ENCODE results near the gene LPCAT4. TPM values are rescaled to one million over a fixed set of nuclear protein-coding genes. Genes with fewer than 3 reads are reported as not detected.

LPCAT4 gene
- total RNA-seq, 1 experiment from 2014 or later, result 46.8 TPM

DNA sequence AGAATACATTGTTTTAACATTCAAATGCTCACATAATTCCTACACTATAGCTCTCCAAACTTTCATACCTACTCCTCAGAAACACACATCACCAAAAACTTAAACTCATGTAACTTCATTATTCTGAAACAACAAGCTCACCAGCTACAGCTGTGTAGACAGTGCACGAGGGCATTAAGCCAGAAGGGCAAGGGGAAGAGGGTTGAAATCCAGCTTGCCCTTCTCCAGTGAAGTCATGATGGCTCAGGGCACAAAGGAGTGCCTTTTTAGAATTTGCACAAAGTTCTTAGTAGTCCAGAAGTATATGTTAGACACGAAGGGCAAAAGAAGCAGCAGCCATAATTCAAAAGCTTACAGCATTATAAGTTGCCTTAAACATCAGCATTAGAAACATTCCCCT is 38.0 kb downstream of the LPCAT4 start:
- CTCF ChIA-PET, result no interaction called here

DNA sequence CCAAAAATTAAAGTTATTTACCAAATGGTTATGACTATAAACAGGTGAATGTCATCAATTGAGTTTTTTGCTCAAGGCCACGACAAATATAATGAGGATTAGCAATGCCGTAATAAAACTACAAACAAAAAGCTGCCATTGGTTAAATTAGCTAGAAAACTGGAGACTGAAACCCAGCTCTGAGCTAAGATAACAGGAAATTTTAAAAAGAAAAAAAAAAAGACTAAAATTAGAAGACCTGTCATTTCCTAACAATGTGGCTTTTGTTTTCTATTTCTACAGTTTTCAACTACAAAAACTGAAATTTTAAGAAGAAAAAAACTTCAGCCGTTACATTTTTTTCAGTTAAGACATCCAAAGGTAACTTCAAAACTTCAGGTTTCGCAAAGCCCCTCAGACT is 39.1 kb downstream of the LPCAT4 start:
- no peaks in the 10 kb centered on the region for H3K36me3 ChIP-seq (ENCODE audit: low read depth)
- no peak for DNase-seq
- intact Hi-C loops (cut with micrococcal nuclease; ENCODE audit: unreplicated experiment), result no loop called here
- BruUV-seq (replicated peaks), result no TSS peak
- H2AFZ ChIP-seq, result no peak overlapping the region
- H3K4me3 ChIP-seq, result no peak overlapping the region
- H3K79me2 ChIP-seq (ENCODE audit: low read depth), result no peaks in the 10 kb centered on the region
- H3F3A ChIP-seq (ENCODE audit: insufficient read depth, low read depth), result no peaks in the 10 kb centered on the region
- TF ChIP-seq, protein P1, sequence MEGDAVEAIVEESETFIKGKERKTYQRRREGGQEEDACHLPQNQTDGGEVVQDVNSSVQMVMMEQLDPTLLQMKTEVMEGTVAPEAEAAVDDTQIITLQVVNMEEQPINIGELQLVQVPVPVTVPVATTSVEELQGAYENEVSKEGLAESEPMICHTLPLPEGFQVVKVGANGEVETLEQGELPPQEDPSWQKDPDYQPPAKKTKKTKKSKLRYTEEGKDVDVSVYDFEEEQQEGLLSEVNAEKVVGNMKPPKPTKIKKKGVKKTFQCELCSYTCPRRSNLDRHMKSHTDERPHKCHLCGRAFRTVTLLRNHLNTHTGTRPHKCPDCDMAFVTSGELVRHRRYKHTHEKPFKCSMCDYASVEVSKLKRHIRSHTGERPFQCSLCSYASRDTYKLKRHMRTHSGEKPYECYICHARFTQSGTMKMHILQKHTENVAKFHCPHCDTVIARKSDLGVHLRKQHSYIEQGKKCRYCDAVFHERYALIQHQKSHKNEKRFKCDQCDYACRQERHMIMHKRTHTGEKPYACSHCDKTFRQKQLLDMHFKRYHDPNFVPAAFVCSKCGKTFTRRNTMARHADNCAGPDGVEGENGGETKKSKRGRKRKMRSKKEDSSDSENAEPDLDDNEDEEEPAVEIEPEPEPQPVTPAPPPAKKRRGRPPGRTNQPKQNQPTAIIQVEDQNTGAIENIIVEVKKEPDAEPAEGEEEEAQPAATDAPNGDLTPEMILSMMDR (conservative IDR thresholded peaks at IDR 0.05), result no peak
- TF ChIP-seq EZH2 (IDR thresholded peaks at IDR 0.05; ENCODE audit: low read depth), result no peak
- H3K9me3 ChIP-seq (ENCODE audit: insufficient read depth, low read depth), result no peaks in the 10 kb centered on the region
- POLR2A ChIA-PET (ENCODE audit: unreplicated experiment), result interaction anchor here (0.6 kb wide), 2 partner anchors 82 to 491 kb away, joined by 3 to 4 read pairs; no protein-coding TSS in a partner anchor
- no peaks in the 10 kb centered on the region for H3K27me3 ChIP-seq (ENCODE audit: insufficient read depth, low read depth)
- no peaks in the 10 kb centered on the region for H4K20me1 ChIP-seq (ENCODE audit: insufficient read depth)
- H3K4me2 ChIP-seq, result no peak overlapping the region
- no peak overlapping the region for H3K27ac ChIP-seq
- H3K9me2 ChIP-seq (ENCODE audit: insufficient read depth), result no peaks in the 10 kb centered on the region
- CTCF ChIA-PET, result no interaction called here
- H3K4me1 ChIP-seq (replicated peaks; ENCODE audit: insufficient read depth), result no peaks in the 10 kb centered on the region

More for the DNA sequence above, 38.0 kb downstream of the LPCAT4 start:
- Histone ChIP-seq H3K27ac (no peak overlapping the region), H3K36me3 (ENCODE audit: low read depth) (no peaks in the 10 kb centered on the region), H3K4me2 (no peak overlapping the region), H3F3A (ENCODE audit: insufficient read depth, low read depth) (no peaks in the 10 kb centered on the region), H3K79me2 (ENCODE audit: low read depth) (0 out of 2 replicates have a peak, but pooled peaks cover 4% of the 10 kb centered on the region), H2AFZ (no peak overlapping the region), H3K9me3 (ENCODE audit: insufficient read depth, low read depth) (no peaks in the 10 kb centered on the region), H4K20me1 (ENCODE audit: insufficient read depth) (no peaks in the 10 kb centered on the region), H3K9me2 (ENCODE audit: insufficient read depth) (no peaks in the 10 kb centered on the region), H3K4me1 (replicated peaks; ENCODE audit: insufficient read depth) (no peaks in the 10 kb centered on the region), H3K27me3 (ENCODE audit: insufficient read depth, low read depth) (no peaks in the 10 kb centered on the region), H3K4me3 (no peak overlapping the region)
- intact Hi-C loops (cut with micrococcal nuclease; ENCODE audit: unreplicated experiment), result no loop called here
- POLR2A ChIA-PET (ENCODE audit: unreplicated experiment), result interaction anchor here (0.6 kb wide), 1 partner anchor 8 kb away, joined by 6 read pairs; the partner anchor contains the start of gene SLC12A6
- DNase-seq, result no peak
- BruUV-seq (replicated peaks), result no TSS peak
- TF ChIP-seq EZH2 (IDR thresholded peaks at IDR 0.05; ENCODE audit: low read depth), result no peak

DNA sequence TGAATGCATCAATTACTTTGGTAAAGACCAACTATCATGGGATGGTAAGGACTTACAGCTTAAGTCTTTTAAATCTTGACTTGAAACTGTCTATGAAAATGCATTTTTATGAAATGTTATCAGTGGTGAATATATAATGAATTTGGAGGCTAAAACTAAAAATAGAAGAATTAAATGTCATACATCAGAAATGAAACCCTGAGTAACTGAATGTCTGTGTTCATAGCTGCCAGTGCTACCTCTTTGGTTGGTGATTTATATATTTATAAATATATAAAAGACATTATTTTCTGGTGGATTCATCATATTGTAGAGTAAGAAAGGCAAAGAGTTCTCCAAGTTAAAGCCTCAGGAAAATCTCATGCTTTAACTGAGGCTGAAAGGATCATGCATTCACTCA is 41.6 kb downstream of the LPCAT4 start:
- ChIA-PET CTCF (no interaction called here), POLR2A (ENCODE audit: unreplicated experiment) (no interaction called here)
- H3K4me3 ChIP-seq, result no peak overlapping the region
- H3F3A ChIP-seq (ENCODE audit: insufficient read depth, low read depth), result no peaks in the 10 kb centered on the region
- TF ChIP-seq, protein P1 (conservative IDR thresholded peaks at IDR 0.05), result no peak
- no peak for TF ChIP-seq EZH2 (IDR thresholded peaks at IDR 0.05; ENCODE audit: low read depth)
- no peaks in the 10 kb centered on the region for H3K9me3 ChIP-seq (ENCODE audit: insufficient read depth, low read depth)
- H3K27me3 ChIP-seq (ENCODE audit: insufficient read depth, low read depth), result no peaks in the 10 kb centered on the region
- no peaks in the 10 kb centered on the region for H3K79me2 ChIP-seq (ENCODE audit: low read depth)
- DNase-seq, result no peak
- no peaks in the 10 kb centered on the region for H3K9me2 ChIP-seq (ENCODE audit: insufficient read depth)
- no peak overlapping the region for H3K4me2 ChIP-seq
- intact Hi-C loops (cut with micrococcal nuclease; ENCODE audit: unreplicated experiment), result no loop called here
- no peaks in the 10 kb centered on the region for H3K36me3 ChIP-seq (ENCODE audit: low read depth)
- H4K20me1 ChIP-seq (ENCODE audit: insufficient read depth), result no peaks in the 10 kb centered on the region
- no peaks in the 10 kb centered on the region for H3K4me1 ChIP-seq (replicated peaks; ENCODE audit: insufficient read depth)
- no peak overlapping the region for H2AFZ ChIP-seq
- no peak overlapping the region for H3K27ac ChIP-seq
- no TSS peak for BruUV-seq (replicated peaks)

DNA sequence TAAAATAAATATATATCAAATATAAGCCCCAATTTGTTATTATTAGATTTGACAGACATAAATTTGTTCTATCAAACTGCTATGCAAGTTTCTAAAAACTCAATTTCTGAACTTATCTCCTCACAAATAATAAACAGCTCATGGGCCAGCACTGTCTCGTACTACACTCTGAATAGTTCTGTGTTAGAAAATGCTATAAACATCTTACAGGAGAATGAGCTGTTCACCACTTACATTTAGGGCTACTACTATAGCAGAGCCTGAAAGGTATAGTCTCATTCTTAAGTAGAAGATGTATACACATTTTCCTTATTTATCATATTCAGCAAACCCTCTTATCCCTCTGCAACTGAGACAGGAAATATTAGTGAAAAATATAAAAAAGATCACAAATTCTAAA is 42.1 kb downstream of the LPCAT4 start:
- no peaks in the 10 kb centered on the region for H3K27me3 ChIP-seq (ENCODE audit: insufficient read depth, low read depth)
- ChIA-PET CTCF (no interaction called here), POLR2A (ENCODE audit: unreplicated experiment) (no interaction called here)
- intact Hi-C loops (cut with micrococcal nuclease; ENCODE audit: unreplicated experiment), result no loop called here
- no peaks in the 10 kb centered on the region for H3K36me3 ChIP-seq (ENCODE audit: low read depth)
- H3F3A ChIP-seq (ENCODE audit: insufficient read depth, low read depth), result no peaks in the 10 kb centered on the region
- H3K27ac ChIP-seq, result no peak overlapping the region
- H4K20me1 ChIP-seq (ENCODE audit: insufficient read depth), result no peaks in the 10 kb centered on the region
- H3K4me2 ChIP-seq, result no peak overlapping the region
- no peaks in the 10 kb centered on the region for H3K79me2 ChIP-seq (ENCODE audit: low read depth)
- TF ChIP-seq EZH2 (IDR thresholded peaks at IDR 0.05; ENCODE audit: low read depth), result no peak
- TF ChIP-seq, protein P1 (conservative IDR thresholded peaks at IDR 0.05), result no peak
- H3K9me3 ChIP-seq (ENCODE audit: insufficient read depth, low read depth), result no peaks in the 10 kb centered on the region
- H3K4me1 ChIP-seq (replicated peaks; ENCODE audit: insufficient read depth), result no peaks in the 10 kb centered on the region
- no TSS peak for BruUV-seq (replicated peaks)
- no peak for DNase-seq
- no peak overlapping the region for H2AFZ ChIP-seq
- no peak overlapping the region for H3K4me3 ChIP-seq
- no peaks in the 10 kb centered on the region for H3K9me2 ChIP-seq (ENCODE audit: insufficient read depth)
